Parathyroid adenoma (tissue), 2 donors: ENCODE data around the gene KAT2A.

ENCODE experiments used
- H2AFZ ChIP-seq: fragments of 300-600 bp; sonication (generic); one replicate; pipeline ENCODE4 v1.7.0; 2017; ENCODE audit warnings: antibody characterized with exemption, mild to moderate bottlenecking
- H3K27ac ChIP-seq: fragments of 300-600 bp; sonication (generic); one replicate; pipeline ENCODE4 v1.7.0; 2017
- H3K27me3 ChIP-seq: fragments of 300-600 bp; sonication (generic); one replicate; pipeline ENCODE4 v1.7.0; 2017; ENCODE audit warnings: low read length; ENCODE audit not compliant: control insufficient read depth, insufficient read depth
- H3K36me3 ChIP-seq: fragments of 300-600 bp; sonication (generic); one replicate; pipeline ENCODE4 v1.7.0; 2017; ENCODE audit warnings: low read length; ENCODE audit not compliant: control insufficient read depth, insufficient read depth
- H3K4me1 ChIP-seq: fragments of 300-600 bp; sonication (generic); one replicate; pipeline ENCODE4 v1.7.0; 2017; ENCODE audit warnings: control low read depth
- H3K4me2 ChIP-seq: fragments of 300-600 bp; sonication (generic); one replicate; pipeline ENCODE4 v1.7.0; 2017; ENCODE audit warnings: low read length
- H3K4me3 ChIP-seq: fragments of 300-600 bp; sonication (generic); one replicate; pipeline ENCODE4 v1.7.0; 2017; ENCODE audit warnings: low read depth, low read length
- H3K79me2 ChIP-seq: fragments of 300-600 bp; sonication (generic); one replicate; pipeline ENCODE4 v1.7.0; 2017; ENCODE audit warnings: control low read depth
- H3K9ac ChIP-seq: fragments of 300-600 bp; sonication (generic); one replicate; pipeline ENCODE4 v1.7.0; 2017; ENCODE audit warnings: mild to moderate bottlenecking
- H3K9me3 ChIP-seq: fragments of 300-600 bp; sonication (generic); one replicate; pipeline ENCODE4 v1.7.0; 2017; ENCODE audit warnings: low read length; ENCODE audit not compliant: control insufficient read depth
- CTCF ChIP-seq: fragments of 300-600 bp; sonication (generic); IDR thresholded peaks from one replicate; pipeline ENCODE4 v1.7.0; 2017; ENCODE audit warnings: antibody characterized with exemption, mild to moderate bottlenecking
- donor health status: primary hyperparathyroidism.

KAT2A gene

GRCh38 chr17:42109086-42109485, 12.1 kb downstream of the KAT2A start:
- TF ChIP-seq CTCF = no peak
- Histone ChIP-seq H3K9me3 (no peaks in the 10 kb centered on the region), H3K36me3 (no peaks in the 10 kb centered on the region), H3K9ac (no peak overlapping the region), H3K4me1 (peaks cover 12% of the 10 kb centered on the region), H3K27ac (no peak overlapping the region), H3K4me3 (no peak overlapping the region), H2AFZ (no peak overlapping the region), H3K79me2 (no peaks in the 10 kb centered on the region), H3K4me2 (no peak overlapping the region), H3K27me3 (no peaks in the 10 kb centered on the region)

GRCh38 chr17:42107597-42108576, 13.3 kb downstream of the KAT2A start:
- H3K4me3 ChIP-seq = no peak overlapping the region

GRCh38 chr17:42107124-42107523, 14.0 kb downstream of the KAT2A start:
- Histone ChIP-seq H3K27ac (no peak overlapping the region), H2AFZ (no peak overlapping the region), H3K4me1 (peaks cover 5% of the 10 kb centered on the region), H3K4me2 (no peak overlapping the region), H3K79me2 (no peaks in the 10 kb centered on the region), H3K9ac (no peak overlapping the region), H3K27me3 (no peaks in the 10 kb centered on the region), H3K36me3 (no peaks in the 10 kb centered on the region), H3K4me3 (no peak overlapping the region), H3K9me3 (no peaks in the 10 kb centered on the region)
- TF ChIP-seq CTCF = no peak

More at GRCh38 chr17:42107597-42108576, 13.3 kb downstream of the KAT2A start:
- Histone ChIP-seq H3K36me3 (no peaks in the 10 kb centered on the region), H3K4me1 (peaks cover 9% of the 10 kb centered on the region), H2AFZ (no peak overlapping the region), H3K27me3 (no peaks in the 10 kb centered on the region), H3K27ac (no peak overlapping the region), H3K79me2 (no peaks in the 10 kb centered on the region), H3K9me3 (no peaks in the 10 kb centered on the region), H3K9ac (no peak overlapping the region), H3K4me2 (no peak overlapping the region)
- TF ChIP-seq CTCF = no peak

- Histone ChIP-seq H3K36me3 (no peaks in the 10 kb centered on the region), H2AFZ (no peak overlapping the region), H3K9ac (no peak overlapping the region), H3K79me2 (no peaks in the 10 kb centered on the region), H3K27ac (no peak overlapping the region), H3K4me1 (no peaks in the 10 kb centered on the region), H3K4me2 (no peak overlapping the region), H3K4me3 (no peak overlapping the region), H3K27me3 (no peaks in the 10 kb centered on the region), H3K9me3 (no peaks in the 10 kb centered on the region)
- TF ChIP-seq CTCF = no peak
Measured at GRCh38 chr17:42106009-42106408, 15.2 kb downstream of the KAT2A start.
